OCI-LY3 (cell line): ENCODE measurements around the gene TSPAN11.

Experiments used
- H2AFZ ChIP-seq: fragments of 200-600, 300-600 bp; shearing (Covaris generic); 2 replicates; pipeline ENCODE4 v1.6.0; 2014; ENCODE audit warnings: antibody characterized with exemption, low read depth, low read length
- H3K27ac ChIP-seq: fragments of 200-600, 300-600 bp; sonication (generic); 2 replicates; pipeline ENCODE4 v1.5.1; 2014; ENCODE audit warnings: mild to moderate bottlenecking, low read length, moderate library complexity, mixed read lengths
- H3K27me3 ChIP-seq: fragments of 200-600, 300-600 bp; sonication (generic); 2 replicates; pipeline ENCODE4 v1.6.1; 2014; ENCODE audit warnings: low read depth, low read length, mixed read lengths
- H3K36me3 ChIP-seq: fragments of 200-600, 300-600 bp; sonication (generic); replicated peaks from 2 replicates; pipeline ENCODE3; 2014; ENCODE audit warnings: low read depth, low read length, mixed read lengths
- H3K4me1 ChIP-seq: fragments of 300-600, 200-600 bp; sonication (generic); 2 replicates; pipeline ENCODE4 v1.6.1; 2014; ENCODE audit warnings: low read length, mixed read lengths
- H3K4me2 ChIP-seq: fragments of 200-600, 300-600 bp; sonication (generic); 2 replicates; pipeline ENCODE4 v1.6.1; 2014; ENCODE audit warnings: low read length, mixed read lengths
- H3K4me3 ChIP-seq: fragments of 300-600, 200-600 bp; sonication (generic); 2 replicates; pipeline ENCODE4 v1.5.1; 2014; ENCODE audit warnings: antibody characterized with exemption, mild to moderate bottlenecking, low read length, moderate library complexity
- H3K79me2 ChIP-seq: fragments of 300-600, 200-600 bp; shearing (Covaris generic); 2 replicates; pipeline ENCODE4 v1.6.1; 2014; ENCODE audit warnings: mild to moderate bottlenecking, low read length, mixed read lengths
- H3K9ac ChIP-seq: fragments of 300-600, 200-600 bp; shearing (Covaris generic); 2 replicates; pipeline ENCODE4 v1.6.0; 2014; ENCODE audit warnings: mild to moderate bottlenecking, low read length, moderate library complexity
- H3K9me3 ChIP-seq: fragments of 200-600, 300-600 bp; shearing (Covaris generic); 2 replicates; pipeline ENCODE4 v1.6.1; 2014; ENCODE audit warnings: low read length, mixed read lengths; ENCODE audit not compliant: insufficient read depth
- H4K20me1 ChIP-seq: fragments of 200-600, 300-600 bp; sonication (generic); 2 replicates; pipeline ENCODE4 v1.6.1; 2016; ENCODE audit warnings: low read length, mixed read lengths; ENCODE audit not compliant: insufficient read depth
- CTCF ChIP-seq: fragments of 200-600, 300-600 bp; sonication (generic); IDR thresholded peaks from 2 replicates; pipeline ENCODE4 v1.5.1; 2014; ENCODE audit warnings: antibody characterized with exemption, low read length, low read depth
- EZH2phosphoT487 ChIP-seq: fragments of 200-600 bp; shearing (Covaris generic); IDR thresholded peaks from 2 replicates; pipeline ENCODE4 v1.6.1; 2018; ENCODE audit warnings: antibody characterized with exemption, mixed run types, low read depth

TSPAN11 gene

GRCh38 chr12:30900351-30900750, 26.2 kb upstream of the TSPAN11 start:
- Histone ChIP-seq H2AFZ (no peak overlapping the region), H4K20me1 (no peaks in the 10 kb centered on the region)

DNA sequence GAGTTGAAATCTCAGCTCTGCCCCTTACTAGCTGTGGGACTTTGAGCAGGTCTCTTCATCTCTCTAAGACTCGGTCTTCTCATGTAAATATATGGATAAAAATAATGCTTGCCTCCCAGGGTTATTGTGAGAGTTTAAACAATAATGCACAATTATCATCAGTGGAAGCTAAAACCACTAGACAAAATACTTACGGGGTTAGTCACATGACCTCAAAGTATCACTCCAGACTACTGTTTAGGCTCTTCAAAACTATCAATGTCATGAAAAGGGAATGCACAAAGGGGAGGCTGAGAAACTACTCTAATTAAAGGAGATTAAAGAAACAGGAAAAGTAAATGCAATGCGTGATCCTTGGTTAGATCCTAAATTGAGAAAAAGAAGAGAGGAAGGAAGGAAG, 24.5 kb upstream of the TSPAN11 start:
- Histone ChIP-seq H3K4me1 (no peaks in the 10 kb centered on the region), H3K4me2 (no peak overlapping the region), H3K36me3 (no peaks in the 10 kb centered on the region), H3K27me3 (no peaks in the 10 kb centered on the region; the same call in 1 of the 2 replicates), H3K9ac (no peak overlapping the region), H4K20me1 (no peaks in the 10 kb centered on the region), H3K27ac (no peak overlapping the region), H3K4me3 (no peak overlapping the region), H2AFZ (no peak overlapping the region), H3K9me3 (no peaks in the 10 kb centered on the region), H3K79me2 (no peaks in the 10 kb centered on the region)
- TF ChIP-seq CTCF = no peak
- no peak for TF ChIP-seq EZH2phosphoT487

More at GRCh38 chr12:30900351-30900750, 26.2 kb upstream of the TSPAN11 start:
- no peaks in the 10 kb centered on the region for H3K4me1 ChIP-seq
- H3K36me3 ChIP-seq = no peaks in the 10 kb centered on the region
- no peak overlapping the region for H3K27ac ChIP-seq
- no peaks in the 10 kb centered on the region for H3K9me3 ChIP-seq
- no peaks in the 10 kb centered on the region; the same call in 1 of the 2 replicates for H3K27me3 ChIP-seq
- no peak overlapping the region for H3K4me3 ChIP-seq
- H3K79me2 ChIP-seq = no peaks in the 10 kb centered on the region
- H3K9ac ChIP-seq = no peak overlapping the region
- TF ChIP-seq EZH2phosphoT487 = no peak
- TF ChIP-seq CTCF = no peak
- no peak overlapping the region for H3K4me2 ChIP-seq

DNA sequence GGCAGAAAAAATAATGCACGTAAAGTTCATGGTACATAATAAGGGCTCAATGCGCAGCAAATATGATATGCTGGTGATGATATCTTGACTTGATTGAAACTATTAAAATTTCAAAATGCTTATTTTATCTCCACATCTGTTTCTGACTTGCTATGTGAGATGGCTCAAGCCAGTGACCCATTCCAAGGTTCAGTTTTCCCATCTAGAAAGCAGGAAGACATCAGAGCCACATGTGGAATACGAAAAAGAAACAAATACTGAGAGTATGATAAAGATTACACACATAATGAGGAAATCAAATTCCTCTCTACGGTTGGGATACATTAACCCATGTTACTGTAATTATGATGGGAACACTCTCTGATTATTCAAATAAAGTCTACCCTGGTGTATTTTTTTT, 24.0 kb upstream of the TSPAN11 start:
- no peak overlapping the region for H3K9ac ChIP-seq
- H2AFZ ChIP-seq = no peak overlapping the region
- no peak overlapping the region for H3K4me3 ChIP-seq
- H3K4me2 ChIP-seq = no peak overlapping the region
- TF ChIP-seq CTCF (no peak), EZH2phosphoT487 (no peak)
- no peaks in the 10 kb centered on the region for H3K9me3 ChIP-seq
- H3K27ac ChIP-seq = no peak overlapping the region
- H3K79me2 ChIP-seq = no peaks in the 10 kb centered on the region
- H3K4me1 ChIP-seq = no peaks in the 10 kb centered on the region
- no peaks in the 10 kb centered on the region; the same call in 1 of the 2 replicates for H3K27me3 ChIP-seq
- no peaks in the 10 kb centered on the region for H4K20me1 ChIP-seq
- H3K36me3 ChIP-seq = no peaks in the 10 kb centered on the region

- Histone ChIP-seq H3K79me2 (no peaks in the 10 kb centered on the region), H3K36me3 (no peaks in the 10 kb centered on the region), H3K27ac (no peak overlapping the region), H3K4me1 (no peaks in the 10 kb centered on the region), H3K9ac (no peak overlapping the region), H3K27me3 (no peaks in the 10 kb centered on the region; the same call in 1 of the 2 replicates), H3K4me2 (no peak overlapping the region), H3K9me3 (no peaks in the 10 kb centered on the region), H2AFZ (no peak overlapping the region), H3K4me3 (no peak overlapping the region), H4K20me1 (no peaks in the 10 kb centered on the region)
- TF ChIP-seq EZH2phosphoT487 (no peak), CTCF (no peak)
Observed at GRCh38 chr12:30905463-30906009, 21.0 kb upstream of the TSPAN11 start.
